GM19452 (cell line): ENCODE results near the gene TSPAN14.
"Not testable (repeated sequence)": the region's sequence is repeated elsewhere in the genome, so short reads cannot be mapped to it uniquely, and the experiment has no call there.

Experiments
- ATAC-seq: cut with Tn5 transposase; IDR thresholded peaks from one replicate; pipeline ENCODE4 v1.9.1; 2021; ENCODE audit not compliant: unreplicated experiment

The TSPAN14 gene

DNA sequence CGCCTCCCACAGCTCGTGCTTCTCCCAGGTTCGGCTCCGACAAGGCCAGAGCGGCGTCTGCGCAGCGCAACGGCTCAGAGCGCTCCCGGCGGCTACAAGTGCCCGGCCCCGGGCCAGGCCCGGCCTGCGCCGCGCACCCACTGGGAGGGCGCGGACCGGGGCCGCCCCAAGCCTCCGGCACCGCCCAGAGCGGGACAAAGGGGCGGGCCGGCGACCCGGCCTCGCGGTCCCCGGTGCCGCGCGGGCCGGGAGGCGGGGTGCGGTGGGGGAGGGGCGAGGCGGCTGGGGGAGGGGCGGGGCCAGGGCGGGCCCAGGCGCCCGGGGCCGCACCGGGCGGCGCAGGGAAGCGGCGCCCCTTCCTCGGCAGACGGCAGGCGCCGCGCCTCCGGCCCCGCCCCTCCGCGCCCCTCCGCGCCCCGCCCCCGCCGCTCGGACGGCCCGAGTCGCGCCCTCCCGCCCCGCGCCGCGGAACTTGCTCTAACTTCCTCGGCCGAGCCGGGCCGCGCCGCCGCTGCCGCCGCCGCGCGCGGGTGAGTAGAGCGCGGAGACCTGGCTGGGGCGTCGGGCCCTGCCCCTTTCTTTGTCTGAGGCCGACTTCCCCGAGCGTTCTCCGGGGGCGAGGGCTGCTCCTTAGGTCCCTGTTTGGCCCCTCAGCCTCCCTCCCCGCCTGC lies at the start of gene TSPAN14:
Gene TSPAN14 (plus strand): TSS at position 469 of the 671 bp plus-strand sequence. CDS start 34,924 bp downstream, outside the sequence.
- ATAC-seq, result peak; percentile 59

GRCh38 chr10:80405035-80405434 lies 49.1 kb upstream of the TSPAN14 start:
- no peak for ATAC-seq

DNA sequence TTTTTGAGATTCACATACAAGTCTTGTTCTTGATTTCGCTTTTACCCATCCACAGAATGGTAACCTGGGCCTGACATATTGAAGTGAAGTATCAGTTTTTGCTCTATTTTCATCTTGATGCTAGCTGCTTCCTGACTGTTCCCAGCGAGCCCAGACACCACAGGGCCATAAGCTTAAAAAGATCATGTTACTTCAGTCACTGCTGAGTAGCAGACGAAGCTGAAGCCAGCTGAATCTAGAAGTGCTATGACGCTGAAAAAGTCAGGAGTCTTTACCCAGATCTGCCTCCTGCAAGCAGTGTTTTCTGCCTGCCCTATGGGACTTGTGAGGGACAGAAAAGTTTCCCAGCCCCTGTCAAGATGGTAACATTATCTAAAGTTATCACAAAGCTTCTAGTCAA lies 48.5 kb upstream of the TSPAN14 start:
- ATAC-seq, result no peak

DNA sequence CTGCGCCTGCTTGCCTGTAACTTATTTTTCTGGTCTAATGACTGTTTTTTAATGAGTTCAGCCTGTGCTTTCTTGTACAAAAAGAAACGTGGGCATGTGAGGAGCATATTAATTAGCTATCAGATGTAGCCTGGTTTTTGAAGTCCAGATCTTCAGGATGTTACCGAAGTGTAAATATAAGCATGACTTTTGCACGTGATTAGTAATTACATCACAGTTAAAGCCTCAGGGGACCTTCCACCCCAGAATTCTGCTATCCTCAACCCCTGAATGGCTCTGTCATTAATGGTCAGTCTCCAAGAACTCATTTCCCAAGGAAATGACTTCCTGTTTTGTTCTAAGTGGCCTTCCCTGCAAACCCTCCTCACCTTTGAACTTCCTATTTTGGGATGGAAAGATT lies 47.9 kb upstream of the TSPAN14 start:
- no peak for ATAC-seq

DNA sequence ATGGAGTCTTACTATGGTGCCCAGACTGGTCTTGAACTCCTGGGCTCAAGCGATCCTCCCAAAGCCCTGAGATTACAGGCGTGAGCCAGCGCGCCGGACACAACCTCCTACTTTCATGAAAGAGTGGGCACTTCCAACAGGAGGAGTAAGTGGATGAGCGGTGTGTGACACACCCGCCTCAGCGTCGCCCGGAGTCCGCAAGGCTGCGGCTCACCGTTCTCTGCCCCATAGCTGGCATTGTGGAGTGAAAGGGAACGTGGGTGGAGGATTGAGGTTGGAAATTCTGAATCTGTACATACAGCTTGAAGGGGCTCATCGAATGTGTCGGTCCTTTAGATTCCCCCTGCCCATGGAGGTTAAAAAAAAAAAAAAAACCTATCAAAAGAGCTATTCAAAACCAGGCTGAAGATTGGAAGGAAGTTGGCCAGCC lies 46.3 kb upstream of the TSPAN14 start:
- peak; percentile 35 for ATAC-seq

DNA sequence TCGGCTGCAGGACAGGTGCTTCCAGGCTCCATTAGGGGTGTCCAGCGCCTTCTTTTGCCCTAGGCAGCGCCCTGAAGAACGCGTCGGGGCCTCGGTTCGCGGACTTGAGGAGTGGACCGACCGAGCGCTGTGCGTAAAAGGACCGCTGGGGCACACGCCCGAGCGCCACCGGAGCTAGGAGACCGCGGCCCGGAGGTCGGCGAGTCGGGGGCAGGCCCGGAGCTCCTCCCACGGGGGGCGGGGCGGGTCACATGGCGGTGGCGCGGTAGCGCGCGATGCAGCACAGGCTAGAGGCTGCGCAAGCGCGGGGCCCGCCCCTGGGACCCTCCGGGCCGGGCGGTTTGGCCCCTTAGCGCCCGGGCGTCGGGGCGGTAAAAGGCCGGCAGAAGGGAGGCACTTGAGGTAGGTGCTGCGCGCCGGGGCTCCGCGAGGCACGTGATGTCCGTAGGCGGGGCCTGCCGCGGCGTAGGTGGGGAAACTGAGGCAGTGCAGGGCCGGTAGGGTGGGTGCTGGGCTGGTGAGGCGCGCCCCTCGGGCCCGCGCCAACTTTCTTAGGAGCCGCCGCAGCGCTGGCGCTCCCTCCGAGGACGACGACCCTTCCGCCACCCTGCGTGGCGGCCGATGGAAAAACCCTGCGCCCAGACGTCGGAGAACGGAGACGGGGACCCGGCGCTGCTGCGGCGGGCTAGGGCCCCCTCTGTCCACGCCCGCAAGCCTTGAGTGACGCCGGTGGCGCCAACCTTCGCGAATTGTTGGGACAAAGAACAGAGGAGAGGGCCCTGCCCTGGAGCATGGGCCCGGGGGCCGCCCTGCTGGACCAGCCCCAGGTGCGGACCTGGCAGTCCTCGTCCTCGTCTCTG lies 45.6 kb upstream of the TSPAN14 start, which contains the start of gene PRXL2A:
Gene PRXL2A (plus strand): TSS at position 310 of the 860 bp plus-strand sequence. CDS start 11,917 bp downstream, outside the sequence.
- ATAC-seq, result peak; percentile 93

DNA sequence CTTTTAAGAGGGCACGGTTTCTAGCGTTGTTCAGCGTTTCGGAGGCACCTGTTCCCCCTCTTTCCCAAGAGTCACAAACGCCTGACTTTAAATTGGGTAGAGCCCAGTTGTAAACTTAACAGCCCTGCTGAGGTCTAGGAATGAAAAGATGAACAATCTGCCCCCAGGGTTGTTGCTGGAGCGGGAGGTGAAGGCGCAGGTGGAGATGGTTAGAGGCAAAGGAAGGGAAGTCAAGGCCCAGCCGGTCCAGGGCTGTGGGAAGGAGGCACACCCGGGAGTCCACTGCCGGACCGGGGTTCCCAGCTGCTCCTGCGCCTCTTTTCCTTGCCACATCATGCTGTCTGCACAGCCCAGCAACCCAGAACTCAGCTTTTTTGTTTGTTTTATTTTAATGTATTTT lies 45.0 kb upstream of the TSPAN14 start:
- no peak for ATAC-seq

GRCh38 chr10:80410122-80410521 lies 44.0 kb upstream of the TSPAN14 start:
- ATAC-seq, result no peak

DNA sequence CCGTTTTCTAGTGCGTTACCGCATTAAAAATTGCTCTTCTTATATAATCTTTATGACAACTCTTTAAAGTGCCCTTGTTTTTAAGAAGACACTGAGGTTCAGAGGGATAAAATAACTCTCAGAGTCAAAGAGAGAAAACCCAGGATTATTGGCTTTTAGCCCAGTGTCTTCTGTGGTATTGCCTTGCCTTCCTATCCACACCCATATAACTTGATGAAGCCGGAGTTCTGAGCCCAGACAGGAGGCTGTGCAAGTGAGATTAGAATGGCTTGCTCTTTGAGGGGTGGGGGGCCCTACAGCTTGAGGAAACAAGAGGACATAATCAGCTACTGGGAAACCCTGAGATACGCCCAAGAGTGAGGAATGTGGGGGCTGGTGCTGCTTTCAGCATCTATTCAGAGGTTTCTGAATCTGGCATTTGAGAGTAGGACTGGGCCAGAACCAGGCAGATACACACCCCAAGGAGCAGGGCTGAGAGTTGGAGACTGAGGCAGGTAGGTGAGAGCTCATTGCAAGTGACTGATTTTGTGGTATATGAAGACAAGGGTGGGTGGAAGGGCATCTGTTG lies 43.4 kb upstream of the TSPAN14 start:
- ATAC-seq, result no peak

GRCh38 chr10:80411267-80411668 lies 42.8 kb upstream of the TSPAN14 start:
- ATAC-seq, result no peak

DNA sequence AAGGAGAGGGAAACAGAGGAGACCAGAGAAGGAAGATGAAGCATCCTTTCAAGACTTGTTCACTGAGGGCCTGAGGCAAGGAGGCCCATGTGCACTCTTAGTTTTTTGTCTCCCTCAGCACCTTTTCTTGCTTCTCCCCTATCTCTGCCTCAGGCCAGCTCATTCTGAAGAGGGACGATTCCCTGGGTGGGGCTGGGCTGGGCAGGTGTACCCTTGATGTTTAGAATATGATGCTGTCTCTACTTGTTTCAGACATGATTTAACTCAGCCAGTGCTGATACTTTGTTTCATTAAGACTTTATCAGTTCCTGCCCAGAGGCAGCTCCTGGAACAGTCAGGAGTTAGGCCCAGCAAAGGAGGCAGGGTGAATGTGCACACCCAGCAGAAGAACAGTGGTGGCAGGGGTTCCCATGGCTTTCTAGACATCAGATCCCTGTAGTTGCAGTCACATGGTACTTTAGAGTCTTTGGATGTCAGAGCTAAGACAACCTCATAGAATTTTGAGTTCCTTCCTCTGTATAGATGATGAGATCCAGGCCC lies 42.4 kb upstream of the TSPAN14 start:
- ATAC-seq, result no peak

- ATAC-seq, result no peak
Measured at GRCh38 chr10:80412486-80412885, 41.6 kb upstream of the TSPAN14 start.

DNA sequence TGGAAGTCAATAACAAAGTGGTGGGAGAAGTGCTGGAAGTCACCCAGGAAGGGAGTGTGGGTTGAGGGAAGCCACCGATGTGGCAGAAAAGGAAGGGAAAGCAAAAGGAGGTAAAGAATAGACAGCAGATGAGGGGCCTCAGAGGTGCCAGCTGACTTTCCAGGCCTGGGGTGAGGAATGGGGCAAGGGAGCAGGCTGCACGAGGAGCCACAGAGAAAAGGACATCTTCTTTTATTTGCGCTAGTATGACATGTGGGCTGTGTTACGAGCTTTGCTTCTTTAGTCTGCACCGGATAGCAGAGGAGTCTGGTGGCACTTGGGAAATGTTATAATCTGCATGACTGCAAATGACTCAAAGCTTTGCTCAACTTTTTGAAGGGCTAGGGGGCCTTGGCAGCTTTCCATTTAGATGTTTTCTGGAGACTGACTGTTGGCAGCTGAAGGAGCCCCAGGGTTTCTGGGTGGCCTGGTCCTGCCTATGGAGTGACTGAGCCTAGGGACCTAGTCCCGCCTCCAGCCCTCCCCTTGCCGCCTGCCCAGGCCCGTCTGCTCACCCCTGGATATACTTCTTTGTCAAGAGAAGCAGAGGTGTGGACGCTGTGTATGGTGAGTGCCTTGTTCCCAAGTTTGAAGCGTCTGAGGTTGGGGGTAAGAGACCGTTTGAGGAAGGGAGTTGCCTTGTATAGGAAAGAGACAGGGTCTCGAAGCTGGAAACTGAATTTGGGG lies 40.7 kb upstream of the TSPAN14 start:
- ATAC-seq, result no peak

GRCh38 chr10:80414142-80414895 lies 39.8 kb upstream of the TSPAN14 start:
- ATAC-seq, result no peak

- ATAC-seq, result no peak
Measured at GRCh38 chr10:80415734-80416478, 38.2 kb upstream of the TSPAN14 start.

DNA sequence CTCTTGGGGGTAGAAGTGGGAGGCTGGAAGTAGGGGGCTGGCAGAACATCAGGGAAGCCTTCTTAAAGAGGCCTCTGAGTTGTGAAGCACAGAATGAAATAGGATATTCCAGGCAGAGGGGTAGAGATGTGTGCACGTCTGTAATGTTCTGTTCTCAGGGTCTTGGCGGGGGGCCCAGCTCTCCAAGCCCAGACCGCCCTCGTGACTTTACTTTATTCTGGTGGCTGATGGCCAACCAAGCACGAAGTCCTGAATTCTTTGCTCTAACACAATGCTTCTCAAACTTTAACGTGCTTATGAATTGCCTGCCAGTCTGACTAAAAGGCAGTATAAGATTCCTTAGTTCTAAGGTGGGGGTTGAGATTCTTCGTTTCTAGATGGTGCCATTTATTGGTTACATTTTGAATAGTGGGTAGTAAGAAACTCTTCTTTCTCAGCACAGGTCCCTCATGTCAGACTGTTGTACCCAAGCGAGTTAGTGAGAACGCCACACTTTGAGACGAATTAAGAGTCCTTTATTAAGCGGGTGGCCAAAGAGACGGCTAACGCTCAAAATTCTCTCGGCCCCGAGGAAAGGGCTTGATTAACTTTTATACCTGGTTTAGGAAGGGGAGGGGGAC lies 37.5 kb upstream of the TSPAN14 start:
- ATAC-seq, result no peak

DNA sequence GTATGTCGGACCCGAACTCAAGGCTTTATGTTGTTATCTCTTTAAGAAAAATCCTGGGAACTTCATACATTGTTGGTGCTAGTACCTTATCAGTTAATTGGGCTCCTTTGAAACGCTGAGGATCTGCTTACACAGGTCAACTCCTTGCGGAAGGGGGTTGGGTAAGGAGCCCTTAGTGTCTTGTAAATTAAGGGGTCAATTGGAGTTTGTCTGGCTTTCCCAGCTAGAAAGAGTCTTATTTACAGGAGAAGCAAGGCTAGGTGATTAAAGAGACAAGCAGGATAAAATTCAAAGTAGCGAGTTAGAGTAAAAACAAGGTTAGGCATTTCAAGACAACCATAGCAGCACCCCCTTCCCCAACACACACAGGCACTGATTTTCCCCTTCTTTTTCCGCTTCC lies 36.9 kb upstream of the TSPAN14 start:
- ATAC-seq, result not testable (repeated sequence)

- ATAC-seq, result peak; percentile 35
Measured at GRCh38 chr10:80421050-80421706, 32.9 kb upstream of the TSPAN14 start.
